Measurements from ENCODE around the gene DNAI1.
"Not testable (repeated sequence)": the region's sequence is repeated elsewhere in the genome, so short reads cannot be mapped to it uniquely, and the experiment has no call there.

Gene DNAI1

DNA sequence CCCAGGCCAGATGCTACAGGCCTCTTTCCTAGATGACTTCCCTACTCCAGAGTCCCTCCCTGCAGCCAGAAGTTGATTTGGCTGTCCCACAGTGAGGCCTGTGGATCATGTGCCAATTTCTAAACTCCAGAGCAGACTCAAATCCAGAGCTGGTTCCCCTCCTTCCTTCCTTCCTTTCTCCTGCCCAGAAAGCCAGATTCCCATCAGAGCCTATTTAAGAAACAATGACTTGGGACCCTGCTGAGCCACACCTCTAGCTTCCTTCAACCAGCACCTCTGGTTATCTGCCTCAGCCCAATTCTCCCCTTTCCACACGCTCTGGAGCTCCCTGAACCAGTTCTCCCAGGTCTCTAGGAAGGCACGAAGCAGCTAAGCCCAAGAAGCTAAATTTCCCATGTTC is 7.5 kb upstream of the DNAI1 start:
- DNase-seq = no peak

DNA sequence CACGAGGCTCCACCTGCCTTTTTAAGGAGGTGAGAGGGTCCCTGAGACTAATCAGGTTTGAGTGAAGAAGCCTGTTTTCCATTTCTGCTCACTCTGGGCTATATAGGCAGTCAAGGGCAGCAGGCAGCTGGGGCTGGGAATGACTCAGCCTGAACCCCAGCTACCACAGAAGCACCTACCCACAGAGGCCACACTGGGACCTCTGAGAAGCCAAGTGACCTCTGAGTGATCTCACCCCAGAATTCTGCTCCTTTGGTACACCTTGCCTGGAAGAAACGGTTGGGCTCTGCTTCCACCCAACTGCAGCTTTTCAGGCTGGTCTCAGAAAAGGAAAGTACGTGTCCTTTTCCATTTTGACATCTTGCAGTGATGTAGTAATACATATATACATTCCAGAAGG is 7.1 kb upstream of the DNAI1 start:
- no peak for DNase-seq

DNA sequence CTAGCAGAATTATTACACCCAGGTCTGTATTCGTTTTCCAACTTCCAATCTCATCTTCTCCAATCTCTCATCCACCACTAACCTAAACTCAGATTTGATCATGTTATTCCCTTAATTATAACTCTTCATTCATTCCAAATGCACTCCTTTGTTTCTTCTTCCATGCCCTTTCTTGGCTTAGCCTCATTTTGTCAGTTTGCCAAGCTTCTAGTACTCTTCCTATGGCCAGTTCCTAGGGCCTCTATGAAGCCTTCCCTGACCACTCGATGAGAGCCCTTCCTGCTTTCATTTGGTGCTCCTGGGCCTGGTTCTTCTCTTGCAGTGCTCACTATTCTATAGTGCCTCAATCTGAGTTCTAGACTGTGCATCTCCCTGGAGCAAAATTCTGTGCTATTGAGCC is 6.0 kb upstream of the DNAI1 start:
- no peak for DNase-seq

DNA sequence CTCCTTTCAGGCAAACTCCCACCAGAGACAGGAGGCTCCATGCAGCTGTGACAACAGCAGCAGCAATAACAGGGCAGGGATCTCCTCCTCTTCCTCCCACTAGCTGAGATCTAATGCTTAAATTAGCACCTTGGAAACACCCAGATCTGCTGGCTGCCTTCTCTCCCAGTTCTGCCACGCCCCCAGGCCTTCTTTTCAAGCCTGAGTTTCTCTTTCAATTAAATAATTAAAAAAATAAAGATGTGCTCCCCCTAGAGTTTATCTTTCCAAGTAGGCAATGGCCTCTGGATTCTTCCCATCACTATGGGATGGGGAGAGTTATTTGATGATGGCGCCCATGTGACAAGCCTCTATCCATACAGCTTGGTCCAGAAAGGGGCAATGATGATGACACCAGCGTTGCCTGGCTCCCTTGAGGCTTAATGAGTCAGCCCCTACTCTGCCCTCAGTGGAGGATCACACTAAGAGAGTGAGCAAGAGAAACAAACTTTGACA is 4.0 kb upstream of the DNAI1 start:
- DNase-seq = no peak

DNA sequence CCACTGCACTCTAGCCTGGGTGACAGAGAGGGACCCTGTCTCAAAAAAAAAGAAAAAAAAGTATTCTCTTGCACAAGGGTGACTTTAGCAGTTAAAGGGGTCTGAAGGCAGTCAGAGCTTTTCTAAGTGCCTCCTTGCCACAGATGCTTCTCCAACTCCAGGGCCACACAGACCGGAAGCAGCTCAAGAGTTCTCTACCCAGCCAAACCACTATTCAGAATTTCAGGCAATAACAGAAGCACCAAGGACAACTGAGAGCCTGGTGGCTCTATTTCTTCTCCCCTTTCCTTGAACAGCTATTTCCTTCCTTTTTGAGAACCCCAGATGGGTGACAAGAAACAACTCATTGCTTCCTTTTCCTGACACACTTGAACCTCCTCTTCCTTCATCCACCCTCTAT is 2.5 kb upstream of the DNAI1 start:
- DNase-seq = no peak

DNA sequence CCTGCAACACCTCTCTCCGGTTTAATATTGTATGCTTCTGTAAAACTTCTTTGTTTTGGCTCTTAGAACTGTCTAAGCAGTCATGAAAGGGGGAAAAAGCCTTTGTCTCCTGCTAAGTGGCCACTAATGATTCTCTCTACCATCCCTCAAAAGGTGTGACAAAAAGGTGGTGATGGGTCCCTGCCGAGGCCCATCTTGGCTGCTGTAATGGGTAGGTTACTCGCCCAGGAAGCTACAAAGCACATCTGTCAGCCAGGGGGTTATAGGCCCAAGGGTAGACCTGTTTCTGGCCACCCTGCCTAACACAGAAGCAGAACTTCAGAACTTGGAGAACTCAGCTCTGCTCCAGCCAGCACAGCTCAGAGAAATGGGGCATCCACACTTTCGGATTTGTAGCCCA is 1.9 kb upstream of the DNAI1 start:
- no peak for DNase-seq

DNA sequence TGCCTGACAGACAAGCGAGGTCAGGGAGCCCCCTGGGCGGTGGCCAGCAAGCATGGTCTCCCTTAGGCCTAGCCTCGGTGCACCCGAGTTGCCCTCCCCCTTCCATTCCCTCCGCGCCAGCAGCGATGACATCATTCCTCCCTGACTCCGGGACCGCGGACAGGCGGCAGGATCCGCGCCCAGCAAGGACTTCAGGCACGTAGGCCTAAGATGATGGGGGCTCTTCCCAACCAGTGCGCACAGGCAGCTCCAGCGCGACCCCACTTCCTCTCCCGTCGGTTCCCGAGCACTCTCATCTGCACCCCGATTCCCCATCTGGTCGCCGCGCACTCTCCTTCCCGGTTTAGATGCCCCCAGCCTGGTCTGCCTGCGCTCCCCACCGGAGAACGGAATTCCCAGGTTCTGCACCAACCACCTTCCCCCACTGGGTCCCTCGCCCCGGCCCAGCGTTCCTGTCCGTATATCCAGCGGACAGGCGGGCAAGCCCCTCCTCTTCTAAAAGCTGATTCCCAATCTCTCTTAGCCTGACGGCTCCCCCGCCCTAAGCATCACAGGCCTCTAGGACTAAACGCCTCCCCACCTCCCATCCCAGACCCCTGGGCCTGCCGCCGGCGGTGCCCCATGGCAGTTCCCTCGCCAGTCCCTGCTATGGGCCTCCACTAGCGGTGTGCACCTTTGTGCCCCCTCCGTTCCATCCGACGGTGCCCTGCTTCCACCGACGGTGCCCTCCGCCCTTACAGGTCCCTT is 1.2 kb upstream of the DNAI1 start:
- DNase-seq = no peak

DNA sequence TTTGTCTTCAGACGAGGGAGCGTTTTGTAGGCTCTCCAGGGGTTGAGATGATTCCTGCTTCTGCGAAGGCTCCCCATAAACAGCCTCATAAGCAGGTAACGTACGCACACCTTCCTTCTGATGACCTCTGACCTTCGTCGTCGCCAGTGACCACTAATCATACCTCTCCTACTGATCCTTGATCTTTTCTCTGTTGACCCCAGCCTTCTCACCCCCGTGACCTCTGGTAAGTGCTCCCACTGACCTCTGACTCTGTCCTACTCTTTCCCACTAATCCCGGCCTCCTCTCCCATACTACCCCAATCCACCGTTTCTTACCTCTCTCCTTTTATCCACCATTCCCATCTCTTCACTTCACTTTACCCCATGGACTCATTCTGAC is 345 bp downstream of the DNAI1 start:
- no peak for DNase-seq

DNA sequence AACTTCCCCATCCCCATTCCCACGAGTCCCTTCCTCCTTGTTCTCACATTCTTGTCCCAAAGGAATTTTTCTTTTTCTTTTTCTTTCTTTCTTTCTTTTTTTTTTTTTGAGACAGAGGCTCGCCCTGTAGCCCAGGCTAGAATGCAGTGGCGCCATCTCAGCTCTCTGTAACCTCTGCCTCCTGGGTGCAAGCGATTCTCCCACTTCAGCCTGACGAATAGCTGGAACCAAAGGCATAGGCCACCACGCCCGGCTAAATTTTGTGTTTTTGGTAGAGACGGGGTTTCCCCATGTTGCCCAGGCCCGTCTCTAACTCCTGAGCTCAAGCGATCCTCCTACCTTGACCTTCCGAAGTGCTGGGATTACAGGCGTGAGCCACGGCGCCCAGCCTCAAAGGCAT is 751 bp downstream of the DNAI1 start:
- no peak for DNase-seq

DNA sequence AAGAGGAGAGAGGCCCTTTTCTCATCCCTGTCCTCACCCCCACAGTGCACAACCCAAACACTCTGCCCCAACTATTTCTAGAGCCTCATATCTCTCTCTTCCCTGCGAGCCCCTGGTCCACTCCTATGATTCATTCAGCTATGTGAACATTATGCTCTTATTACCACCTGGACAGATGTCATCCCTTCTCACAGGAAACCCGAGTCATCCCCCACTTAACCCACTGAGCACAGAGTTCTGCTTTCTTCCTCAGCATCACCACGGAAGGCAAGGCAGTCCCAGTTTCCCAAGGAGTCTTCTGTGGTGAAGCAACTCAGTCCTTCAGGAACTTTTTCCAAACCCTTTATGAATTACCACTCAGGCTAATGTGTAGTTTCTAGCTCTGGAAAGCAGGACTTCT is 1.3 kb downstream of the DNAI1 start:
- no peak for DNase-seq

DNA sequence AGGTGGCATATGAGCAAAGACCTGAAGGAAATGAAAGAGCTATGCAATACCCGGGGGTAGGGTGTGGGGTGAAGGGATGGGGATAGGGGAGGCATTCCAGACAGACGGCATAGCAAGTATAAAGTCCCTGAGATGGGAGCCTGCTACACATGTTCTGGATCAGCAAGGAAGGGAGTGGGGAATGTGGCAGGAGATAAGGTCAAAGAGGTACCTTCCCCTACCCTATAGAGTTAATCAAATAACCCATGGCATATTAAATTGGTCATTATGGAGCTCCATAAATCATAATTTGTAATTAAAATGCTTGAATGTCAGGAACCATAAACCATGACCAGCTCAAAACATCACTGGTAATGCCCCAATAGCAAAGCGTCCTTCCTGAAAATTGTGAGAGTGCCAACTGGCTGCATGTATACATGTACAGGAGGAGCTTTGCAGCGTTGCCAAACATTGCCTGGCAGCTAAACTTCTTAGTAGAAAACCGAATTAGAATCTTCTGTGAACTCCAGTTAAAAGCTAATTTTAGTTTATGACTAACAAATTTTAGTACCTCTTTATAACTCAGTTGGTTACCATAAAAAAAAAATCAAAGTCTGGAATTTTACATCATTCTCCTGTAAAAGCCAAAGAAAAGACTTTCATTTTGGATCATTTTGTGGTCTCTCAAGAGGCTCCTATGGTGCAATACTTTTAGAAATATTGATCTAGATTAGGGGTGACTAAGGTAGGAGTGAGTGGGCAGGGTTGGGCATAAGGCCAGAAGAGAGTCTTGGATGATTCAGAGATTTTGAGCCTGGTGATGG is 4.7 kb downstream of the DNAI1 start:
- no peak for DNase-seq

DNA sequence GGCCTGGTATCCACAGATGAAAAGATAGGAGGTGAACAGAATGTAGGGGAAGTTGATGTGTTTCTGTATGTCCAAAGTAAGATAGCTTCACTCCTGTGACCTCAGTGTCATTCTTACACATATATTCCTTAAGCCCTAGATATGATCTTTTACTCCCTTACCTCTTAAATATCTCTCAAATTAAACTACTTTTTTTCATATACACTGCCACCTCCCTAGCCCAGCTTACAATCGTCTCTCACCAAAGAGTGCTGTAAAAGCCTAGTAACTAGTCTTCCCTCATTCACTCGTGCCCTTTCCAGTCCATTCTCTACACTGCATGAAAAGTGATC is 5.3 kb downstream of the DNAI1 start:
- DNase-seq = no peak

DNA sequence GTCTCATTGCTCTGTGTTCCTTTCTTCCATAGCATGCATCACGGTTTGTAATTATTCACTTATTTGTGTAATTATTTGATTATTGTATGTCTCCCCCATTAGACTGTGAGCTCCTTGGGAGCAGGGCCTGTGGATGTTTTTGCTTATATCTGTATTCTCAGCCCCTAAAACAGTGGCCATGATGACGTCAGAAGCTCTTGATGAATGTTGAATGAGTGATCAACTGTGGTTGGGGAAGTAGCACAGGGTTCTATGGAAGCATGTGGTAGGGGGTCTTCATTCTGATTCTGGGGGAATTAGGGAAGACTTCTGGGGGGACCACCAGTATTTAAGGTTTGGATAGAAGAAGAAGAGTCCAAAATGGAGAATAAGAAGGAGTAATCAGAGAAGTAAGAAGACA is 6.0 kb downstream of the DNAI1 start:
- no peak for DNase-seq

DNA sequence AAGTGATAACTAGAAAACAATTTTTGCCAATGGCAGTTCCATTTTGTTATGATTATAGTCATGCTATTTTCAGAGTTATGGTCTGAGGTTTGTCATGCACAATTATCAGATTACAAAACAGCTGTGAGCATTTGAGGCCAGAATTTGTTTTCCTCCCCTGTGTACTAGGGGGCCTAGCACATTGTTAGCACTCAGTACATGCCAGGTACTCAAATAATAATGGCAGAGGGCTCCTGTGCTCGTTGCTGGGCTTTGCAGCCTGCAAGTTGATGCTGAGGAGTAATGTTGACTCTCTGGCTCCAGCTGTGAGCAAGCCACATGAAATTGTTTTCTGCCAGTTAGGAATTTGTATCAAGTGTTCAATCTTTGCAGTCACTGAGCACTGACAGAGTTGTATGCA is 6.9 kb downstream of the DNAI1 start:
- no peak for DNase-seq

DNA sequence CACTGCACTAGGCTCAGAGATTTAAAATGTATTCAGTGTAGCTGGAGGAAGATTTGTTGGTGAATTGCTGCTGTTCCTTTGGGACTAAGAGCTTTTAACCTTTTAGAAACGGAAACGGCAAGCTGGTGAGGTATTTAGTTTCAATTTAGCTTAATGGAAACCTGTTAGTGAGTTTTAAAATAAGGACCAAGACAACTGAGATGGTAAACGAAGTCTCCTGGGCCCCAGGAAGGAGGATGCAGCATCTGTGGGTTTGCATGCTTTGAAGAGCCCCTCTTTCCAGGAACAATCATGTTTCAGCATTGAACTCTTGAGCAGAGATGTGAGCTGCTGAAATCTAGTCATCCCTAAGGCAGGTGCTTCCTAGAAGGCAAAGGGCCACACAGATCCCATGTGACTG is 16.5 kb downstream of the DNAI1 start:
- DNase-seq = no peak

DNA sequence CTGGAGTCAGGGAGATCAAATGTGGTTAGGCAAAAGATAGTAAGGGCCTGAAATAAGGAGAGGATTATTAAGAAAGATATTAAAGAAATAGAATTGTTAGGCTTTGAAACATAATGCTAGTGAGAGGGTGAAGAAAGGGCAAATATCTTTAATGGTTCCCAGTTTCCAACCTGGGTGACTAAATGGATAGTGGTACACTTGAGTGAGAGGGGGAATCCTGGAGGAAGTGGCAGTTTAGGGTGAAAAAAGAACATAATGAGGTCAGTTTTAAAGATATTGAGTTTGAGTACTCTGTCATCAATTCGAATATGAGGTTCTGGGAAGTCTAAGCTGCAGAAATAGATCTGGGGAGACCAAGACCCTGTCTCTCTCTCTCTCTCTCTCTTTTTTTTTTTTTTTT is 18.9 kb downstream of the DNAI1 start:
- DNase-seq = no peak

DNA sequence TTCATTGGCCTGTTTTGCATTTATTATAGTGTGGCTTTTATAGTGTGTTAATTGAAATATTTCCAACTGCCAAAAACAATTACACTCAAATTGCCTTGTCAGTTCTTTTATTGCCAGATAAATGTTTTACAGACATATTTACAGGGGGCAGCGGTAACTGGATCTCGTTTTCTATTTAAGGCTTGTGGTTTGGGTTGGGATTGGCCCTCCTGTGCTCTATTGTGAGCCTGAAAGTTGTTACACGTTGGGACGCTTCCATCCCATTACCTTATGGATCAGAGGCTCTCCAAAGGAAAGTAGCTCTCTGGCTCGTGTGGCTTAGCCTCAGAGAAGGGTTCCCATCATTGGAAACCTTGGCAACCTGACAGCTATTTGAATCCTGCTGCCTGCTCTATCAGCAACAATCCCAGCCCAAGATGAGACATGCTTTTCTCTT is 20.8 kb downstream of the DNAI1 start:
- no peak for DNase-seq

DNA sequence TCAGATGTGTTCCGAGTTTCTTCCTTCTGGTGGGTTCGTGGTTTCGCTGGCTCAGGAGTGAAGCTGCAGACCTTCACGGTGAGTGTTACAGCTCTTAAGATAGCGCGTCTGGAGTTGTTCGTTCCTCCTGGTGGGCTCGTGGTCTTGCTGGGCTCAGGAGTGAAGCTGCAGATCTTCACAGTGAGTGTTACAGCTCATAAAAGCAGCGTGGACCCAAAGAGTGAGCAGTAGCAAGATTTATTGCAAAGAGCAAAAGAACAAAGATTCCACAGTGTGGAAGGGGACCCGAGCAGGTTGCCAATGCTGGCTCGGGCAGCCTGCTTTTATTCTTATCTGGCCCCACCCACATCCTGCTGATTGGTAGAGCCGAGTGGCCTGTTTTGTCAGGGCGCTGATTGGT is 23.0 kb downstream of the DNAI1 start:
- not testable (repeated sequence) for DNase-seq

DNA sequence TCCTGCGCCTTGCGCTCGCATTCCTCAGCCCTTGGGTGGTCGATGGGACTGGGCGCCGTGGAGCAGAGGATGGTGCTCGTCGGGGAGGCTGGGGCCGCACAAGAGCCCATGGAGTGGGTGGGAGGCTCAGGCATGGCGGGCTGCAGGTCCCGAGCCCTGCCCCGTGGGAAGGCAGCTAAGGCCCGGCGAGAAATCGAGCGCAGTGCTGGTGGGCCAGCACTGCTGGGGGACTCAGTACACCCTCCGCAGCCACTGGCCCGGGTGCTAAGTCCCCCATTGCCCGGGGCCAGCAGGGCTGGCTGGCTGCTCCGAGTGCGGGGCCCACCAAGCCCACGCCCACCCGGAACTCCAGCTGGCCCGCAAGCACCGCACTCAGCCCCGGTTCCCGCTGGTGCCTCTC is 24.1 kb downstream of the DNAI1 start:
- not testable (repeated sequence) for DNase-seq

DNA sequence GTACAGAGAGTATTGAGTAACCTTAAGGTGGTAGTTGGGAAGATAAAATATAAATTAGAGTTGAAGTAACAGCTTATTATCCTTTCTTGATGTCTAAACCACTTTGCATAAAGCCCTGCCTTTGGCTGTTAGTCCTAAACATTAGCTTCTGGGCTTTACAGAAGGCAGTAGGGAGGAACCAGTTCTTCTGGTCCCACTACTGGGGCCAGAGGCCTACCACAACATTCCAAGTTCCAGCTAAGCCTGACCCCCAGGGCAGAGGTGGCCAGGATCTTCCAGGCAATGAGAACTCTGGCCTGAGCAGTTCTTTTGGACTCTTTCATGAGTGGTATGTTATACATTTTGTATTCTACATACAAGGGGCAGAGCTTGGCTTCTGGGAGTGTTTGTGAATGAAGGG is 26.1 kb downstream of the DNAI1 start:
- no peak for DNase-seq

DNA sequence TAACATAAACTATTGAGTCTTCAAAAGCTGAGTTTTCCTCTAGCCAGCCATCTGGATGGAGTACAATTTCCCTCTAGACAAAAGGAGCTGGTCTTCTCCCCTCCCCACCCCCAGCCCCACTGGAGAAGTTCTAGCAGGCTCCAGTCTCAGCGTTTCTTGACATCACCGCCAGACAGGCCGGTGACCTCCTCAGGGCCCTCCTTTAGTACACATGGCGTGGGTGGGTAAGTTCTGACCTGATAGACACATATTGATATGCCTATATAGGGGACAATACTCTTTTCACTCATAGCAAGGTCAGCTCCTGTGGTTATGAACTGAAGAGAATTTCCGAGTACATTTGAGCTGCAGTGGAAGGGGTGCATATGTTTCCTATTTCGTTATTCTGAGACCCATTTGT is 27.2 kb downstream of the DNAI1 start:
- DNase-seq = no peak

DNA sequence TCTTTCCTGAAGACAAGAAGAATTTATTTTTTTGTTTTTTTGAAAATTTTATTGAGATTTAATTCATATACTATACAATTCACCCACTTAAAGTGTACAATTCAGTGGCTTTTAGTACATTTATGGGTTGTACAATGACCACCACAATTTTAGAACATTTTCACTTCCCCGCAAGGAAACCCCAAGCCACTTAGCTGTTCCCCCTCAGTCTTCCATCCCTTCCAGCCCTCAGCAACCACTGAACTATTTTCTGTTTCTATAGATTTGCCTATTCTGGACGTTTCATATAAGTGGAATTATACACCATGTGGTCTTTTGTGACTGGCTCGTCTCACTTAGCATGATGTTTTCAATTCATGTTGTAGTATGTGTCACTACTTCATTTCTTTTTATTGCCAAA is 28.0 kb downstream of the DNAI1 start:
- no peak for DNase-seq

DNA sequence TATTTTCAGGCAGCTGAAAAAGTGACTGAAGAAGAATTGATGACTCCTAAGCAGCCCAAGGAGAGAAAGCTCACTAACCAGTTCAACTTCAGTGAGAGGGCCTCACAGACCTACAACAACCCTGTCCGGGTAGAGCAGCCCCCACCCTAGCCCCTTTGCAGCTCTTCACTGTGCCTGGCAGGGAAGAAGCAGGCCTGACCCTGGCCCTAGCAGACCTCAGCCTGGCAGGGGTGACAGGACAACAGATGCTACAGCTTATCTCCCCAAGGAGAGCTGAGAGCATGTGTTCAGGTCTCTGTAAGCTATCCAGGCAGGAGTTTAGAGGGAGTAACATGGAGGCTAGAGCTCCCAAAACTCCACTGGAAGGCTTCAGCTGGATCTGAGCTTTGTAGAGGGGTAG is 31.8 kb downstream of the DNAI1 start:
- DNase-seq = no peak

DNA sequence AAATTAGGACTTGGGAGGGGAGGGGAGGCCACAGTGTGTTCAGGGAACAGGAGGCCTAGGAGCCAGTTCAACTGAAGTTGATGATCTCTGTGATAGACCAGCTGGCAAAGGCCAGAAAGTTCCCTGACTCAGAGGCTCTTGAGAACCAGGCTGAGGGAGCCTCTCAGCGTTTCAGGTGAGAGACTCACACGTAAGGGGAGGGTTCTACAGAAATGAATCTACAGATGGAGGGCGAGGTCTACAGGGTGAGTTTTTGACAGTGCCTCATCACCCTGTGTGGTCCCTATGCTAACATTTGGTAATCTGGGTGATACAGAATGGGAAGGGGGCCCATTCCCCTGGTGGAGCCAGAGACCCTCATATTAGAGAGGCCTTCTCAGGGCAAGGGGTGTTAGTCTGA is 32.2 kb downstream of the DNAI1 start:
- DNase-seq = no peak

DNA sequence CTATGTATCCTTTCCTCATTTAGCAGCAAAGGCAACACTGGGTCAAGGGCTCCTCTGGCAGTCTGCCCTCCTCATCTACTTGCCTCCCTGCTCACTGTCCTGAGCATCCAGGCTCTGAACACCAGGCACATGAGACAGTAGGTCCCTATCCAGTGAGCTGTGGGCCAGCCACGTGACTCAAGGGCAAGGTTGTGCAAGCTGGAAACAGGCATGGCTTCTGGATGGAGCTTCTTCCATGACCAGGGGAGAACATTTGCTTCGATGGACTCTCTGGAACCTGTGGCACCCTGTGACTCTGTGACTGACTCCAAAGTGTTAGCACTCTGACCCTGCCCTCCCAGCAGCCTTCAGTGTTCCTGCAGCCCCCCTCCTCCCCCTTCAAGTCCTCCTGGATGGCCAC is 33.0 kb downstream of the DNAI1 start:
- DNase-seq = no peak

Measured in cortex of kidney (tissue), 1 donor.